GM19043 (cell line): ENCODE data around the gene STT3B.

Experiments
- ATAC-seq: cut with Tn5 transposase; IDR thresholded peaks from one replicate; pipeline ENCODE4 v1.9.1; 2021; ENCODE audit warnings: low read depth; ENCODE audit not compliant: unreplicated experiment

Gene STT3B

GRCh38 chr3:31680072-31680870, 147.5 kb downstream of the STT3B start:
- no peak for ATAC-seq
